AG10803 (cell line): ENCODE measurements around the gene TBC1D22A.

Source experiments
- DNase-seq: peaks from one replicate; pipeline ENCODE4 v3.0.0; 2010; ENCODE audit warnings: low read depth
- H3K4me3 ChIP-seq: 2 replicates; pipeline ENCODE4 v1.5.1; 2011; ENCODE audit warnings: mild to moderate bottlenecking, low read length, control low read depth
- CTCF ChIP-seq: conservative IDR thresholded peaks from 2 replicates; pipeline ENCODE4 v1.5.1; 2011; ENCODE audit warnings: mild to moderate bottlenecking, low read length, control low read depth, inconsistent platforms

Gene TBC1D22A

GRCh38 chr22:47029244-47030074 lies 267.0 kb downstream of the TBC1D22A start:
- DNase-seq = no peak
- no peak for TF ChIP-seq CTCF
- H3K4me3 ChIP-seq = no peak overlapping the region

- peak; percentile 45 for DNase-seq
- TF ChIP-seq CTCF = no peak
These were observed 267.8 kb downstream of the TBC1D22A start for GRCh38 chr22:47030143-47030661.

DNA sequence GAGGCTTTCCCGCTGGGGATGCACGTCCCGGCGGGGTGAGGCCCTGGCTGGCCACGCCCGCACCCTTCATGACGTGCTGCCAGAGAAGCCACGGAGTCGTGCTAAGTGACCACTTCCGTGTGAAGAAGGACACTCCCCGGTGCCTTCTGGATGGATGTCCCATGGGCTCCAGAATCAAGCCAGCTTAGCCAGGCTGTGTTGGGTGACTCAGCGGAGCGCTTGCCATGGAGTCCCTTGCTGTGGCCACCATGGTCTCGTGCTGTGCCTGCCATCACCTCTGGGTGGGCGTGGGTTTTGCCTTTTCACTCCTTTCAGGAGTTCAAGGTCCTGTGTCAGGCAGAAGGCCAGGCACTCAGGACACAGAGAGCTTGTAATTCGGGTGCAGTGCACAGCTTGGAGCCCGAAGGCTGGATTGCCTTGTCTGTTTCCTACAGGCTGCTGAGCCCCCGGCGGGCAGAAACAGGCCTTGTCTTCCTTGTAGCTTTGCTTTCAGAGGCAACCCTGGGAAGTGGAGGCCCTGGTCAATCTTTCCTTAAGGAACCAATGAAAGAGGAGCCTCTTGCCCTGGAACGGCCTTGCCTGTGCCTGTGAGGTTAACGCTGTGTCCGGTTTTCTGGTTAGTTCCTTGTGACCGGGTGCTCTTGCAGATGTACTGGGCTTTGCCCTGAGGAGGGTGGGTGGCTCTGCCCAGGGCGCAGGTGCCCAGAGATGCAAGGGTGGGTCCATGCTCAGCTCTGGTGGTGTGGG lies 268.6 kb downstream of the TBC1D22A start:
- no peak for TF ChIP-seq CTCF
- no peak overlapping the region for H3K4me3 ChIP-seq
- DNase-seq = peak; percentile 86

More at GRCh38 chr22:47030143-47030661, 267.8 kb downstream of the TBC1D22A start:
- H3K4me3 ChIP-seq = no peak overlapping the region

DNA sequence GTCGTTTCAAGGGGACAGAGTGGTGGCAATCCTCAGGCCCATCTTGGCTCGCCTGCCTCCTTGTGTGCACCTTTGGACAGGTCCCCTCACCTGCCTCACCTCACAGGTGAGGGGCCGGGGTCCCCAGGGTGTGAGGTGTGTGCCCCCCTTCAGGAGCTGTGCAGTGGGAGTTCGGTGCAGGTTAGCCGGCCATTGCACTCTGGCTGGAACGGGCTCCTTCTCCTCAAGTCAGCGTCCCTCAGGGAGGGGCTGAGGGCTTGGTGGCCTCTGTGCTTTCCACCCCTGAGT lies 269.1 kb downstream of the TBC1D22A start:
- no peak overlapping the region for H3K4me3 ChIP-seq
- no peak for TF ChIP-seq CTCF
- no peak for DNase-seq

GRCh38 chr22:47032091-47032943 lies 269.9 kb downstream of the TBC1D22A start:
- no peak overlapping the region for H3K4me3 ChIP-seq
- DNase-seq = no peak
- TF ChIP-seq CTCF = no peak

GRCh38 chr22:47032956-47033647 lies 270.7 kb downstream of the TBC1D22A start:
- TF ChIP-seq CTCF = no peak
- no peak overlapping the region for H3K4me3 ChIP-seq
- DNase-seq = no peak
